Peyer's patch (tissue), 4 donors: ENCODE measurements around the gene CCN6. TPM values are rescaled to one million over a fixed set of nuclear protein-coding genes. Genes with fewer than 3 reads are reported as not detected.

Experiments used
- DNase-seq, 3 donors: peaks; one replicate each; pipeline ENCODE4 v3.0.0-alpha.2; 2017 to 2019
- H3K27ac ChIP-seq, 4 donors: fragments of 200-600 bp; sonication (generic); one replicate each; pipeline ENCODE4 v1.5.1; 2016 to 2019
- H3K27me3 ChIP-seq, 2 donors: fragments of 200-600 bp; sonication (generic); one replicate each; pipeline ENCODE4 v1.5.1; 2019
- H3K36me3 ChIP-seq, 3 donors: fragments of 200-600 bp; sonication (generic); one replicate each; pipeline ENCODE4 v1.5.1; 2016 to 2019
- H3K4me1 ChIP-seq, 4 donors: fragments of 200-600 bp; sonication (generic); one replicate each; pipeline ENCODE4 v1.5.1; 2016 to 2019
- H3K4me3 ChIP-seq, 4 donors: fragments of 200-600 bp; sonication (generic); 1 replicate in 3 of 4; 2 replicates in 1 of 4; pipeline ENCODE4 v1.5.1; 2016 to 2019; ENCODE audit warnings: mild to moderate bottlenecking in 1 of 4
- H3K9me3 ChIP-seq, 4 donors: fragments of 200-600 bp; sonication (generic); one replicate each; pipeline ENCODE4 v1.5.1; 2016 to 2019; ENCODE audit warnings: mild to moderate bottlenecking in 1 of 4
- CTCF ChIP-seq, 6 experiments: fragments of 450-650 bp in 4 of 6; fragments of 200-600 bp in 2 of 6; sonication (generic) in 1 of 6; IDR thresholded peaks; one replicate each; pipeline ENCODE4 v1.5.1; 2017 to 2019; ENCODE audit warnings: antibody characterized with exemption in 6 of 6, mild to moderate bottlenecking in 3 of 6, moderate library complexity in 1 of 6
- POLR2A ChIP-seq, 2 donors: fragments of 450-650 bp; IDR thresholded peaks; one replicate each; pipeline ENCODE4 v1.5.1; 2017; ENCODE audit warnings: antibody characterized with exemption in 2 of 2, mild to moderate bottlenecking in 2 of 2, moderate library complexity in 2 of 2
- total RNA-seq, 4 donors: library from RNA; depleted of rRNA; stranded (reverse); fragments of >200 nt; gene quantifications; one replicate each; pipeline ENCODE4 v1.1.0, GENCODE V29; 2016

CCN6 gene
- total RNA-seq, 4 donors from 2014 or later, result not detected

DNA sequence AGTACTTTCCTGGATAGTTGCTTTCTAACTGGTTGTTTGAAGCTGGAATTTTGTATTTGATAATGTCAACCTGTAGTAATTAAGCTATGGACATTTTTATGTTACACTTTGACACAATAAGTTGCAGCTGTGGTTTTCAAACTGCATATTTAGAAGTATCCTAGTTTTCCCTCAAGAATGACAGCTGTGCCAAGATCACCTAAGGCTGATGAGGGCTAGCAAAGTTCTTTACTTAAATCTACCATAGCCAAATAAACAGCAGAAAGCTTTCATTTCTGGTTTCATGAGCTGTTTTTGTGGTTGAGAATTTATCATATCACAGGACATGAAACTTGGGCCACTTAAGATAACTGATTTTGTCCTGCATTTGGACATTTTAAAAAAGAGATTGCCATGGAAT is 64.1 kb downstream of the CCN6 start:
- Histone ChIP-seq H3K36me3 (peaks cover 0 to 27% (median 0%) of the 10 kb centered on the region in 3 donors), H3K4me1 (no peaks in the 10 kb centered on the region)

More for the DNA sequence above, 64.1 kb downstream of the CCN6 start:
- DNase-seq, result no peak
- Histone ChIP-seq H3K4me3 (no peak overlapping the region), H3K27me3 (no peaks in the 10 kb centered on the region), H3K27ac (no peak overlapping the region), H3K9me3 (no peaks in the 10 kb centered on the region)
- TF ChIP-seq CTCF (IDR thresholded peaks at IDR 0.05) (no peak), POLR2A (IDR thresholded peaks at IDR 0.05) (no peak)

Other genes with a start within 250 kb of the CCN6 start
- 100 to 1,000 TPM in 1 of 4 donors, 10 to 100 TPM in 3; 55.3 to 249 (median 74.3) TPM for gene FYN, start 180.7 kb upstream of the CCN6 start, total RNA-seq
- gene TUBE1, start 33.4 kb downstream of the CCN6 start, total RNA-seq, result 10 to 100 TPM; 20.1 to 46.2 (median 24.9) TPM
- gene FAM229B, start 33.5 kb downstream of the CCN6 start, total RNA-seq, result 10 to 100 TPM in 1 of 4 donors, 1 to 10 TPM in 2, not detected in 1; 1.2 to 13.2 (median 2.9) TPM
- 10 to 100 TPM in 3 of 4 donors, 1 to 10 TPM in 1; 10.0 to 99.0 (median 28.9) TPM for gene LAMA4, start 200.5 kb downstream of the CCN6 start, total RNA-seq